Gastroesophageal sphincter (tissue), 3 donors: ENCODE measurements around the gene MVB12B.

Experiments
- CTCF ChIP-seq, 4 experiments: fragments of 200-600 bp in 2 of 4; fragments of 450-650 bp in 2 of 4; sonication (generic) in 1 of 4; IDR thresholded peaks; one replicate each; pipeline ENCODE4 v1.5.1; 2017 to 2019; ENCODE audit warnings: antibody characterized with exemption in 4 of 4, mild to moderate bottlenecking in 2 of 4, moderate library complexity in 2 of 4
- EP300 ChIP-seq: sonication (generic); formaldehyde crosslinking; IDR thresholded peaks from one replicate; pipeline ENCODE4 v1.6.1; 2017; ENCODE audit warnings: antibody characterized with exemption, mild to moderate bottlenecking
- POLR2A ChIP-seq, 2 donors: fragments of 450-650 bp; IDR thresholded peaks; one replicate each; pipeline ENCODE4 v1.6.1; 2017; ENCODE audit warnings: antibody characterized with exemption in 2 of 2, mild to moderate bottlenecking in 2 of 2, moderate library complexity in 1 of 2
- POLR2AphosphoS5 ChIP-seq: sonication (generic); formaldehyde crosslinking; IDR thresholded peaks from one replicate; pipeline ENCODE4 v1.6.1; 2017; ENCODE audit warnings: antibody characterized with exemption

GRCh38 chr9:126538550-126538949 is 211.9 kb downstream of the MVB12B start:
- TF ChIP-seq CTCF (IDR thresholded peaks at IDR 0.05) (no peak), POLR2A (IDR thresholded peaks at IDR 0.05) (no peak), EP300 (no peak), POLR2AphosphoS5 (no peak)
